Left colon (tissue), 2 donors: ENCODE data around the gene PRR12. TPM values are rescaled to one million over a fixed set of nuclear protein-coding genes. Genes with fewer than 3 reads are reported as not detected.
"Not testable (repeated sequence)": the region's sequence is repeated elsewhere in the genome, so short reads cannot be mapped to it uniquely, and the experiment has no call there.

ENCODE experiments used
- ATAC-seq: fragments of 200-7000 bp; cut with Tn5 transposase; one replicate; pipeline ENCODE4 v1.9.1; 2020; ENCODE audit warnings: mild to moderate bottlenecking, moderate library complexity
- DNase-seq, 2 donors: peaks; one replicate each; pipeline ENCODE4 v3.0.0-alpha.2; 2020
- intact Hi-C, 2 donors: fragments of 100-400 bp; cut with DNase I in 1 of 2; cut with micrococcal nuclease in 1 of 2; formaldehyde crosslinking; loops; one replicate each; pipeline versions ENCODE4 v1.11.2 to v1.14.0; 2022; cut with DNase I, micrococcal nuclease
- total RNA-seq, 2 donors: library from RNA; stranded (reverse); fragmentation: NEBNext Ultra II Directional; extraction: Animal tissue kit (Norgen Biotek cat#: 25700); gene quantifications; one replicate each; pipeline ENCODE4 v1.2.1, GENCODE V29; 2021
- donor health status: DM: no; HTN: no; CAD: no.
- donor health status: DM: yes; HTN: yes; CAD: no.

Gene PRR12
- total RNA-seq, 2 donors from 2014 or later: 20.5 to 26.4 TPM

DNA sequence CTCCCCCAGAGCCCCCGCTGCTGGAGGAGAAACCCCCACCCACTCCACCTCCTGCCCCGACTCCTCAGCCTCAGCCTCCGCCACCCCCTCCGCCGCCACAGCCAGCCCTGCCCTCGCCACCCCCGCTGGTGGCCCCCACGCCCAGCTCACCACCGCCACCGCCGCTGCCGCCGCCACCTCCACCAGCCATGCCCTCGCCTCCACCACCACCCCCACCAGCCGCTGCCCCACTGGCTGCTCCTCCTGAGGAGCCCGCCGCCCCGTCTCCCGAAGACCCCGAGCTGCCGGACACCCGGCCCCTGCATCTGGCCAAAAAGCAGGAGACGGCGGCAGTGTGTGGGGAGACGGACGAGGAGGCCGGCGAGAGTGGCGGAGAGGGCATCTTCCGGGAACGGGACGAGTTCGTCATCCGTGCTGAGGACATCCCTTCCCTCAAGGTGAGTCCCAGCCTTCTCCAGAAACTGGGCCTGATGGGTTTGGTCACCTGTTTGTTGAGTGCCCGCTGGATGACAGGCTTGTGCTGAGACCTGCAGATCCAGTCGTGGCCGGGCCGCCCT is 10.6 kb downstream of the PRR12 start:
- ATAC-seq: no peak
- intact Hi-C loops: no loop called here

GRCh38 chr19:49602806-49603205 is 11.8 kb downstream of the PRR12 start:
- DNase-seq (no peak), ATAC-seq (no peak)
- intact Hi-C loops: no loop called here

More for the DNA sequence above, 10.6 kb downstream of the PRR12 start:
- no peak for DNase-seq

GRCh38 chr19:49605605-49606004 is 14.6 kb downstream of the PRR12 start:
- intact Hi-C loops: no loop called here
- DNase-seq (no peak), ATAC-seq (no peak)

GRCh38 chr19:49609499-49610092 is 18.6 kb downstream of the PRR12 start:
- ATAC-seq (no peak), DNase-seq (no peak)
- intact Hi-C loops: no loop called here

- intact Hi-C loops: no loop called here
- ATAC-seq (peak; percentile 46), DNase-seq (no peak)
Measured at GRCh38 chr19:49613374-49613773, 22.4 kb downstream of the PRR12 start.

DNA sequence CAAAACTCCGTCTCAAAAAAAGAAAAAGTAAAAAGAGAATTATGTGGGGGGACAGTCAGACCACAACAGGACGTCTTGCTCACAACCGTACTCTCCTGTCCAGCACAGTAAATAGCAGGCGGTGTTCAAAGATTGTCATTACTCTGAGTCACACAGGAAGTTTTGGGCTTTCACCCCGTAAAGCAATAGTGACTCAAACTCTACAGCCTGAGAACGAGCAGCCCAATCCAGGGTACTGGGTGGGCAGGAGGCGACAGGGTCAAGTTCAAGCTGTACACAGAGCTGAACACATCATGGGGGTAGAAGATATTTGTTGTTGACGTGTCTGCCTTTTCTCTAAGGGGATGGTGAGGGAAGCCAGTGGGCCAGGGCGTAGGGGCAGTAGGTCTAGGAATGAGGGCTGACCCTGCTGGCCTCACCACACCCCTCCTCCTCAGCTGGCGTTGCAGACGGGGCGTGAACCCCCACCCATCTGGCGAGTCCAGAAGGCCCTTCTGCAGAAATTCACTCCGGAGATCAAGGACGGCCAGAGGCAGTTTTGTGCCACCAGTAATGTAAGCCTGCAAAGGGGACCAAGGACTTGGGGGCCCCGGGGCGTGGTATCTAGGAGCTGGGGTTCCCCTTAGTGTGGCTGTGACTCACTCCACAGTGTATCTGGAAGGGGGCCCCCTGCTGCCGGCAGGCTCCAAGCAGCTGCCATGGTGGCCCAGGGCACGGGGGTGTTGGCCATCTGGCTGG is 23.3 kb downstream of the PRR12 start:
- DNase-seq (no peak), ATAC-seq (peak; percentile 53)
- intact Hi-C loops: no loop called here

GRCh38 chr19:49615861-49616260 is 24.9 kb downstream of the PRR12 start:
- intact Hi-C loops: no loop called here
- ATAC-seq (no peak), DNase-seq (no peak)

- DNase-seq: no peak
- ATAC-seq: no peak
- intact Hi-C loops: no loop called here
Measured at GRCh38 chr19:49616532-49616931, 25.6 kb downstream of the PRR12 start.

DNA sequence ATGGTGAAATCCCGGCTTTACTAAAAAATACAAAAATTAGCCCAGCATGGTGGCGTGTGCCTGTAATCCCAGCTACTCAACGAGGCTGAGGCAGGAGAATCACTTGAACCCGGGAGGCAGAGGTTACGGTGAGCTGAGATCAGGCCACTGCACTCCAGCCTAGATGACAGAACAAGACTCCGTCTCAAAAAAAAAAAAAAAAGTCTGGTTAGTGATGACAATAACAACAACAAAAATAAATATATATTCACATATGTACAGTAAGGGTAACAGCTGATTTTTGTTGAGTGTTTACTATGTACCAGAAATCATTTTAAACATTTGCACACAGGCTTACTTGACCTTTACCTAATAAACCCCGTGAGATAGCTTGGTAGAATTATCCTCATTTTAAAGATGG is 26.0 kb downstream of the PRR12 start:
- intact Hi-C loops: no loop called here
- ATAC-seq: no peak

DNA sequence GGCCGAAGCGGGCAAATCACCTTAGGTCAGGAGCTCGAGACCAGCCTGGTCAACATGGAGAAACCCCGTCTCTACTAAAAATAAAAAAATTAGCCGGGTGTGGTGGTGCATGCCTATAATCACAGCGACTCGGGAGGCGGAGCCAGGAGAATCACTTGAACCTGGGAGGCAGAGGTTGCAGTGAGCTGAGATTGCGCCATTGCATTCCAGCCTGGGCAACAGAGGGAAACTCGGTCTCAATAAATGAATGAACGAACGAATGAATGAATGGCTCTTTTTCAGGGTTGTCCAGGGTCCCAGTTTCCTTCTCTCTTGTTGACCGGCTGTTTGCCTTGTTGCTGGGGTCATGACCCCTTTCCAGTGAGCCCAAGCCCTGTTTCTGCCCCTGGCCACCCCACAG is 26.9 kb downstream of the PRR12 start:
- ATAC-seq, DNase-seq, intact Hi-C loops: not testable (repeated sequence)

More for the DNA sequence above, 26.0 kb downstream of the PRR12 start:
- no peak for DNase-seq

GRCh38 chr19:49624967-49625910 is 34.3 kb downstream of the PRR12 start:
- ATAC-seq (peak; percentile 56), DNase-seq (no peak)
- intact Hi-C loops: no loop called here

DNA sequence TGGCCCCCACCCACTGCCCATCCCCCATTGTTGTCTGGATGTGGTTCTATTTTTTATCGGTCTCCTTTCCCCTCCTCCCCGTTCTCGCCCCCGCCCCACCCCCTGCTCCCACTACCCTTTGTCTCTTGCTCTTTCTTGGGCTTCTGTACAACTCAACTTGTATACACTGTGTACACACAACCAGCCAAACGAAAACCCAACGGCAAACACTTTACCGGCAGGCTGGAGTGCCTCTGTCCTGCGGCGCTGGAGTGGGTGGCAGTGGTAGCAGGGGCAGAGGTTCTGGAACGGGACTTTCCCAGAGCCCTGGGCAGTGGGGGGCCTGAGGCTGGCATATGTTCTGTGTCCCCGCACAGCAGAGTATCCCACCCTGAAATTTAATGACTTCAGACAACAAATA is 35.2 kb downstream of the PRR12 start:
- intact Hi-C loops: no loop called here
- DNase-seq (no peak), ATAC-seq (no peak)

GRCh38 chr19:49629659-49630058 is 38.7 kb downstream of the PRR12 start:
- intact Hi-C loops: no loop called here
- no peak for DNase-seq
- no peak for ATAC-seq

DNA sequence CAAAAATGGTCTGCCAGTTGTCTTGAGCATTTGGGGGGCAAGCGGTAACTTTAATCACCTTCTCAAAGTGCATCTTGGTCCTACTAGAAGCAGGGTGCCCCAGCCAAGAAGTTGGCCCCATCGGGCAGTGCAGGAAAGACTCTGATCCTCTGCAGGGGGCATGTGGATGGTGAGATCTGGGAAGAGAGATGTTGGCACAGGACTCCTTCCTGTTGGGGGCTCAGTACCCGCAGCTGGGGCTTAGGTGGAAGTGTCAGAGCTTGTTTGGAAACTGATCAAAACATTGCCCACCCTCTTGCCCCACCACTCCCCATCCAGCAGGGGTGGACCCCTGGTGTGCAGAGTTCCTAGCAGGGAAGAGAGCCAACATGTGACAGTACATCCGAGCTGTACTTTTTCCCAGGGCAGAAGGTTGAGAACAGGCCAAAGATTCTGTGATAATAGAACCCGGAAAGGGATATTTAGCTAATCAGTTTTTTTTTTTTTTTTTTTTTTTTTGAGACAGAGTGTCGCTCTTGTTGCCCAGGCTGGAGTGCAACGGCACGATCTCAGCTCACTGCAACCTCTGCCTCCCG is 40.1 kb downstream of the PRR12 start:
- DNase-seq (no peak), ATAC-seq (peak; percentile 16)
- intact Hi-C loops: no loop called here

DNA sequence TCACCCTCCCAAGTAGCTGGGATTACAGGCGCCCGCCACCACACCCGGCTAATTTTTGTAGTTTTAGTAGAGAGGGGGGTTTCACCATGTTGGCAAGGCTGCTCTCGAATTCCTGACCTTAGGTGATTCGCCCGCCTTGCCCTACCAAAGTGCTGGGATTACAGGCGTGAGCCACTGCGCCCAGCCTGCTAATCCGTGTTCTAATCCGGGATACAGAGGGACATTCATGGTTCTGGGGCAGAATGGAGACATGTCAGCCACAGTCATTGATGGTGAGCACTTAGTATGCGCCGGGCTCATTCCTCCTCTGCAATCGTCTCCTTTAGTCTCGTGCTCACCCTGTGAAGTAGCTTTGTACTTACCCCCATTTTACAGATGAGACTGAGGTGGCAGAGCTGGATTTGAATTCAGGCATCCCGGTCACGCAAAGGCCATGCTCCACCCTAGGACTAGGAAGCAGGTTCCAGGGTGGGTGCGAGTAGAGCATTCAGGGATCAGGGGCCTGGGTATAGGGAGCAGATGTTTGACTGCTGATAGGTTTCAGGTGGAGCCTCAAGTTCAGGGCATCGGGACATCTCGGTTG is 40.7 kb downstream of the PRR12 start:
- ATAC-seq: no peak
- intact Hi-C loops: no loop called here

GRCh38 chr19:49632576-49632975 is 41.6 kb downstream of the PRR12 start:
- intact Hi-C loops: no loop called here
- no peak for DNase-seq
- no peak for ATAC-seq

More for the DNA sequence above, 40.7 kb downstream of the PRR12 start:
- no peak for DNase-seq

DNA sequence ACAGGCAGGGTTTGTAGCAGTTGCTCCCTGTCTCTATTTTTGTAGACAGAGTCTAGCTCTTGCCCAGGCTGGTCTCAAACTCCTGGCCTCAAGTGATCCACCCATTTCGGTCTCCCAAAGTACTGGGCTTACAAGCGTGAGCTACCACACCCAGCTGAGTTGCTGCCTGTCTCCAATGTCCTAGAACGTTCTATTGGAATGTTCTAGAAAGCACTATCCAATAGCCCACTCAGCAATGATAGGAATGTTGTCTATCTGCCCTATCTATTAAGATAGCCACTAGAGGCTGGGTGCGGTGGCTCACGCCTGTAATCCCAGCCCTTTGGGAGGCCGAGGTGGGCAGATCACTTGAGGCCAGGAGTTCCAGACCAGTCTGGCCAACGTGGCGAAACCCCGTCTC is 42.3 kb downstream of the PRR12 start:
- intact Hi-C loops, ATAC-seq, DNase-seq: not testable (repeated sequence)

DNA sequence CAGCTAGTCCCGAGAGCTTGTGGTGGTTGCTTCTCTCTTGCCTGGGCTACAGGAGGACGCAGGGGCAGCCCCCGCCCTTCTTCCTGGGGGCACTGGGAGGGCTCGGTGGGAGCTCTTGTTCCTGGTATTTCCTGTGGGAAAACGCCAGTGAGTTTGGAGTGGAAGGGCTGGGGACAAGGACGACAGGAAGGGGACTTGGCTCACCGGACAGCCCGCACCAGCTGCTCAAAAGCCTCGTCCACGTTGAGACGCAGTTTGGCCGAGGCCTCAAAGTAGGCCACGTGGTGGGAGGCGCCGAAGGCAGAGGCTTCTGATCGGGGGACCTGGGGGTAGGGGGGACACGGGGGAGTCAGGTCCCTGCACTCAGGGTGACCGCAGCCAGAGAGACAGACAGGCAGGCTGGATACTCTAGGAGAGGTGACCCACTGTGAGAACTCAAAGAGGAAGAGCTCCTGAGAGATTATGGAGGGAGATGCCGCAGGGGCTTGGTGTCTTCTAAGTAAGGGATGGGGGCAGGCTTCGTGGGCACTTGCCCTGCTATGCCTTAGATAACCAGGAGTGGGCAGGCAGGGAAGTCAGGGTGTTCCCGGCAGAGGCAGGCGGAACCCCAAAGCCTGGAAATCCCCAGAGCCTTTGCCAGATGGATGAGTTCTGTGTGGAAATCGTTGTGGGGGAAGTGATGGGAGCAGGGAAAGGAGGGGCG is 44.7 kb downstream of the PRR12 start:
- no peak for DNase-seq
- intact Hi-C loops: loop anchor here in 1 of 2 donors (5.0 kb wide), 1 partner anchor 43 kb away; the partner anchor contains the start of gene PRR12
- no peak for ATAC-seq
